Measurements from ENCODE around the gene SPATA20.

GRCh38 chr17:50551433-50551815 is 4.5 kb downstream of the SPATA20 start:
- TF ChIP-seq CTCF (IDR thresholded peaks at IDR 0.05; ENCODE audit: control extremely low read depth in 1 of 3, insufficient read depth in 1 of 3, low read depth in 1 of 3, low read length in 3 of 3) (no peak), CBX5 (IDR thresholded peaks at IDR 0.05; ENCODE audit: low read depth, low read length) (no peak), EGR1 (IDR thresholded peaks at IDR 0.05; ENCODE audit: borderline replicate concordance, low read depth, low read length) (no peak), PHF8 (conservative IDR thresholded peaks at IDR 0.05; ENCODE audit: low read depth, low read length) (no peak), ZNF274 (IDR thresholded peaks at IDR 0.05; ENCODE audit: borderline replicate concordance, extremely low read depth, low read length) (no peak), TAF1 (IDR thresholded peaks at IDR 0.05; ENCODE audit: low read depth, low read length) (no peak)
